Mucosa of descending colon (tissue), 3 donors: Measurements from ENCODE around the gene CCDC182. TPM values are rescaled to one million over a fixed set of nuclear protein-coding genes. Genes with fewer than 3 reads are reported as not detected.

Experiments
- ATAC-seq: fragments of 200-7000 bp; cut with Tn5 transposase; one replicate; pipeline ENCODE4 v1.9.1; 2020; ENCODE audit warnings: mild to moderate bottlenecking, moderate library complexity
- DNase-seq, 3 donors: peaks; one replicate each; pipeline ENCODE4 v3.0.0-alpha.2; 2020
- H3K36me3 ChIP-seq: fragments of 200-600 bp; one replicate; pipeline ENCODE4 v1.8.0; 2021; ENCODE audit warnings: low read depth, mild to moderate bottlenecking
- H3K4me1 ChIP-seq: fragments of 200-600 bp; one replicate; pipeline ENCODE4 v1.8.0; 2021; ENCODE audit warnings: low read depth, mild to moderate bottlenecking
- H3K4me3 ChIP-seq: fragments of 200-600 bp; one replicate; pipeline ENCODE4 v1.8.0; 2021; ENCODE audit warnings: mild to moderate bottlenecking
- H3K9me3 ChIP-seq: fragments of 200-600 bp; one replicate; pipeline ENCODE4 v1.8.0; 2021; ENCODE audit warnings: mild to moderate bottlenecking
- intact Hi-C, 2 donors: fragments of 100-400 bp; cut with DNase I in 1 of 2; cut with micrococcal nuclease in 1 of 2; formaldehyde crosslinking; loops; one replicate each; pipeline versions ENCODE4 v1.11.0 to v1.11.1; 2022; cut with DNase I, micrococcal nuclease
- total RNA-seq, 3 donors: library from RNA; stranded (reverse); fragmentation: NEBNext Ultra II Directional in 2 of 3; extraction: Animal tissue kit (Norgen Biotek cat#: 25700) in 2 of 3; gene quantifications; one replicate each; pipeline versions ENCODE4 v1.2.1 to v1.2.4, GENCODE V29; 2021 to 2023
- TF ChIP-seq, protein P1 (sequence below): fragments of 200-600 bp; IDR thresholded peaks from one replicate; pipeline ENCODE4 v1.8.0; 2022; ENCODE audit warnings: antibody characterized with exemption, mild to moderate bottlenecking
- donor health status: DM: no; HTN: no; CAD: no; lungs with moderate emphysema.
- donor health status: DM: no; HTN: no; CAD: no.
- donor health status: DM: no; HTN: yes; CAD: no.

CCDC182 gene
- total RNA-seq, 3 donors from 2014 or later, result not detected

DNA sequence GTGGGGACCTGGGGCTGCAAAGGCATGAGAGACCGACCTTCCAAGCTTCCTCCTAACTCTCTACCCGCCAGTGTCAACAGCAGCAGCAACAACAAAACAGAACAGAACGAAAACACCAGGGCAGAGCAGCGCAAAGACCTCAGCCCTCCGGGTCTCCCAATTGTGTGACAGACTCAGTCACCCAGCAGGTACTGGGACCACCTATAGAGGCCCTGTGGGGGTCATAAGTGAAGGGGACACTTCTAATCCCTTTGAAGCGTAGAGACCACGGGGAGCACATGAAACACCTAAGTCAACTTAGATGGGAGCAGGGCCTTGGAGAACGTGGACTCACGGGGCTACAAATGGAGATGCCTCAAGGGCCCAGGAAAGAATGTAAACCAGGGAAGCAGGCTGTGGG, 12.6 kb upstream of the CCDC182 start:
- intact Hi-C loops, result loop anchor here in 1 of 2 donors (10.0 kb wide), 1 partner anchor 623 kb away; no protein-coding TSS in a partner anchor

DNA sequence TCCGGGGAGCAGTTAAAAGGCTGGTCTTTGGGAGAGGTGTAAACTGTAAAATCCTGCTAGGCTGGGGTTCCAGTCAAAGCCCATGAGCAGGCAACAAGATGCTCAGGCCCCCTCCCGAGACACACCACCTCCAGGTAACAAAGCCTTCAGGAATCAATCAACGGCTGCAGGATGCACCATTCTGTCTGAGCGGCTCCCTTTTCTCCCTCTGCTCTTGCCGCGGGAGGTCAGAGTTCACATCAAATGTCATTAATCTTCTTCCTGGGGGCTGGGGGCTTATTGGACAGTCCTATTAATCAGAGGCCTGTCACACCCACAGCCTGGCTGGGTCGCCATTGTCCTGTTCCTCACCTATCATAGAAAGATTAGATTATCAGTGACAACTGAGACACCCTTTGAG, 11.9 kb upstream of the CCDC182 start:
- H3K4me1 ChIP-seq, result no peaks in the 10 kb centered on the region
- ATAC-seq, result no peak
- no peak for DNase-seq
- TF ChIP-seq, protein P1, sequence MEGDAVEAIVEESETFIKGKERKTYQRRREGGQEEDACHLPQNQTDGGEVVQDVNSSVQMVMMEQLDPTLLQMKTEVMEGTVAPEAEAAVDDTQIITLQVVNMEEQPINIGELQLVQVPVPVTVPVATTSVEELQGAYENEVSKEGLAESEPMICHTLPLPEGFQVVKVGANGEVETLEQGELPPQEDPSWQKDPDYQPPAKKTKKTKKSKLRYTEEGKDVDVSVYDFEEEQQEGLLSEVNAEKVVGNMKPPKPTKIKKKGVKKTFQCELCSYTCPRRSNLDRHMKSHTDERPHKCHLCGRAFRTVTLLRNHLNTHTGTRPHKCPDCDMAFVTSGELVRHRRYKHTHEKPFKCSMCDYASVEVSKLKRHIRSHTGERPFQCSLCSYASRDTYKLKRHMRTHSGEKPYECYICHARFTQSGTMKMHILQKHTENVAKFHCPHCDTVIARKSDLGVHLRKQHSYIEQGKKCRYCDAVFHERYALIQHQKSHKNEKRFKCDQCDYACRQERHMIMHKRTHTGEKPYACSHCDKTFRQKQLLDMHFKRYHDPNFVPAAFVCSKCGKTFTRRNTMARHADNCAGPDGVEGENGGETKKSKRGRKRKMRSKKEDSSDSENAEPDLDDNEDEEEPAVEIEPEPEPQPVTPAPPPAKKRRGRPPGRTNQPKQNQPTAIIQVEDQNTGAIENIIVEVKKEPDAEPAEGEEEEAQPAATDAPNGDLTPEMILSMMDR, result no peak
- intact Hi-C loops, result loop anchor here in 1 of 2 donors (10.0 kb wide), 1 partner anchor 622 kb away; no protein-coding TSS in a partner anchor
- H3K4me3 ChIP-seq, result no peak overlapping the region
- H3K36me3 ChIP-seq, result no peaks in the 10 kb centered on the region
- no peaks in the 10 kb centered on the region for H3K9me3 ChIP-seq

More for the DNA sequence above, 12.6 kb upstream of the CCDC182 start:
- TF ChIP-seq, protein P1, result no peak
- Histone ChIP-seq H3K36me3 (no peaks in the 10 kb centered on the region), H3K4me3 (no peak overlapping the region), H3K9me3 (no peaks in the 10 kb centered on the region), H3K4me1 (no peaks in the 10 kb centered on the region)
- ATAC-seq, result no peak
- no peak for DNase-seq

DNA sequence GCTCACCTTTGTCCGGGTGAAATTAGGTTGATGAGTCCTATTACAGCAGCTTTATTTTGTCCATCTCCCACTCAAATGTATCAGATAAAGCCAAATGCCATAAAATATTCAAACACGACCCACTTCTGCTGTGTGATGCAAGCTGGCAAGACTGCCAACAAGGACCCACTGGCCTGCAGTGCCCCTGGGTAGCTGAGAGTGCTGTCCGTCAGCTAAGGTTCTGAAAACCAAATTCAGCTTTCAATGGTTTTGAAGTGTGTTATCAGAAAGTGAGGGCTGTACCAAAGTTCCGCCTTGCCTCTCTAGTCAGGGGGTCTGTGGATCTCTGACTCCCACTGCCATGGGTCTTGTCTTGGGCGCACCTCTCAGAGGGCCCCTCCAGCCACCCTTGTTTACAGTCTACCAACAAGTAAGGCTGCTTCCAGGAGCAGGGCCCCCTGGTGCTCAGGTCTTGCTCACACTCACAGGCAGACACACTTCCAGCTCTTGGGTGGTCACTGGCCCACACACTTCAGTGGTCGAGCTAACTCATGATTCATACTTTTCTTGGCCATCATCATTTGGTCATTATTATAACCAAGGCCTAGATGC, 10.5 kb upstream of the CCDC182 start:
- no peak overlapping the region for H3K4me3 ChIP-seq
- H3K36me3 ChIP-seq, result no peaks in the 10 kb centered on the region
- no peaks in the 10 kb centered on the region for H3K4me1 ChIP-seq
- intact Hi-C loops, result loop anchor here in 1 of 2 donors (10.0 kb wide), 1 partner anchor 621 kb away; no protein-coding TSS in a partner anchor
- TF ChIP-seq, protein P1, result no peak
- H3K9me3 ChIP-seq, result no peaks in the 10 kb centered on the region
- no peak for DNase-seq
- no peak for ATAC-seq

DNA sequence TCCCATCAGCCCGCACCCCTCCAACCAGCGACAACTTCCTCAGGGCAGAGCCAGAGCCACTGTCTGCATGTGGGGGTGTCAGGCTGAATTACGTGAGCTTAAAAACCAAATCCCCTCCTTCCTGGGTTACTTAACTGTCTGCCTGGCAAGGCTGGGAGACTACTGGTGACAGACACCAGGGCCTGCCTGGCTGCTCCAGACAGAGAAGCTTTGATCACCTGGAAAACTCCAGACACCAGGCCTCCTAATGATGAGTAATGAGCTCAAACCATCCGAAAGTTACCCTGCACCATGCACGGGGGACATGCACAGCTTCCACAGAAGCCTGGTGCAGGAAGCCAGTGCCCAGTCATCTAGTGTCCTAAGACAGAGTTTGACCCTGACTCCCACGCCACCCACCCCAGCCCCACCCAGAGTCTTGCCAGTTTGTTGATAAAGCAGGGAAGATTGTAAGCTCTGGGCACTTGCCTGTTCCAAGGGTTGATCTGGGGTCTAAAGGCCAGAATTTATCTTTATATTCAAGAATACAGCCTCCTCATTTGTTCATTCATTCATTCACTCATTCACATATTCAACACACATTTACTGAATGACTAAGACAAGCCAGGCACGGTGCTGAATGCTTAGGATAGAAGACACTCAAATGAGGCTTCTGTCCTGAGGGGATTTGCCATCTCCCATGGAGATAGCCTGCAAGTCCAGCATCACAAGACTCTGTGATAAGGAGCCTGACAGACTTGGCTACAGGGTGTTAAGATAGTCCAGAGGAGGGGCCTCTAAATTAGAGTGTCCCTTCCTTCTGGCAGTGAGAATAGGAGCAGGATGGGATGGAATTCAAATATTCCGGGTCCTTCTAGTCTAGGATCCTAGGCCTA, 7.2 kb upstream of the CCDC182 start:
- TF ChIP-seq, protein P1, result no peak
- no peaks in the 10 kb centered on the region for H3K36me3 ChIP-seq
- no peak for DNase-seq
- ATAC-seq, result no peak
- intact Hi-C loops, result loop anchor here in 1 of 2 donors (10.0 kb wide), 1 partner anchor 617 kb away; no protein-coding TSS in a partner anchor
- H3K4me1 ChIP-seq, result no peaks in the 10 kb centered on the region
- H3K4me3 ChIP-seq, result no peak overlapping the region
- no peaks in the 10 kb centered on the region for H3K9me3 ChIP-seq

DNA sequence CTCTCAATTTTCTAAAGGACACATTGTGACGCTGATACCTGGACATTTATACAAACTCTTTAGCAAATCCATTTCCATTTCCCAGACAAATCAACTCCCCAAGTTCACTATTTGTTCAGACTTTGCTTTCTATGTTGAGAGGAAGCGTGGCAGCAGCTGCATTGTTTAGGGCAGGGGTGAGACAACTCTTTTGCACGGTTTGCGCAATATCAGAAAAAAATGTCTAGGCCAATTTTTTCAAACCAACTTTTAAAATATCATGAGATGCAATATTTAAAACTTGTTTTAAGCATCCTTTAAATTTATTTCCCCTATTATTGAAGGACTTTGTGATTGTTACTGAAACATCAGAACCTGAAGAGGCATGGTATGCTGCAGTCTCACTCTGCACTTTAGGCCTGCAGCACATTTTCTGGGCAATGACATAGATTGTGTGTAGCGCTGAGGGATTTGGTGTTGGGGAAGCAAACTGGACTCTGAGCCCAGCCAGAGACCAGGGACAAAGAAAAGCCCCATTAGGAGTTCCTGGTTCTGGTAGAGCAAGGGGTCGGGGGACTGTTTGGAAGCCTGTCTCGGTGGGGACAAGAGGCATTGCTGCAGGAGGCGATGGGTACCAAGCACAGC, 6.4 kb upstream of the CCDC182 start:
- ATAC-seq, result no peak
- Histone ChIP-seq H3K4me3 (no peak overlapping the region), H3K36me3 (no peaks in the 10 kb centered on the region), H3K4me1 (no peaks in the 10 kb centered on the region), H3K9me3 (no peaks in the 10 kb centered on the region)
- no peak for DNase-seq
- intact Hi-C loops, result loop anchor here in 1 of 2 donors (10.0 kb wide), 1 partner anchor 617 kb away; no protein-coding TSS in a partner anchor
- TF ChIP-seq, protein P1, result no peak
